Esophagus squamous epithelium (tissue), 4 donors: Measurements from ENCODE around the gene CYTH2.

ENCODE experiments used
- CTCF ChIP-seq, 6 experiments: fragments of 450-650 bp in 4 of 6; fragments of 200-600 bp in 2 of 6; sonication (generic) in 2 of 6; IDR thresholded peaks; one replicate each; pipeline ENCODE4 v1.5.1; 2016 to 2019; ENCODE audit warnings: antibody characterized with exemption in 6 of 6, mild to moderate bottlenecking in 4 of 6, moderate library complexity in 4 of 6
- POLR2A ChIP-seq, 4 donors: fragments of 450-650 bp; IDR thresholded peaks; one replicate each; pipeline ENCODE4 v1.6.1; 2017; ENCODE audit warnings: antibody characterized with exemption in 4 of 4, mild to moderate bottlenecking in 4 of 4, moderate library complexity in 3 of 4

GRCh38 chr19:48436586-48436985, 32.6 kb upstream of the CYTH2 start:
- TF ChIP-seq POLR2A (IDR thresholded peaks at IDR 0.05) = no peak
- no peak for TF ChIP-seq CTCF (IDR thresholded peaks at IDR 0.05)
